Activated T-helper 9 cell treated with anti-CD3 and anti-CD28 coated beads, Interleukin-2, amount 50 U/mL, for 16 hours (primary cell): ENCODE data around the gene BUB3.

Experiments used
- DNase-seq: peaks from one replicate; pipeline ENCODE4 v3.0.0-alpha.2; 2020; ENCODE audit warnings: low read depth

The BUB3 gene, protein sequence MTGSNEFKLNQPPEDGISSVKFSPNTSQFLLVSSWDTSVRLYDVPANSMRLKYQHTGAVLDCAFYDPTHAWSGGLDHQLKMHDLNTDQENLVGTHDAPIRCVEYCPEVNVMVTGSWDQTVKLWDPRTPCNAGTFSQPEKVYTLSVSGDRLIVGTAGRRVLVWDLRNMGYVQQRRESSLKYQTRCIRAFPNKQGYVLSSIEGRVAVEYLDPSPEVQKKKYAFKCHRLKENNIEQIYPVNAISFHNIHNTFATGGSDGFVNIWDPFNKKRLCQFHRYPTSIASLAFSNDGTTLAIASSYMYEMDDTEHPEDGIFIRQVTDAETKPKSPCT

DNA sequence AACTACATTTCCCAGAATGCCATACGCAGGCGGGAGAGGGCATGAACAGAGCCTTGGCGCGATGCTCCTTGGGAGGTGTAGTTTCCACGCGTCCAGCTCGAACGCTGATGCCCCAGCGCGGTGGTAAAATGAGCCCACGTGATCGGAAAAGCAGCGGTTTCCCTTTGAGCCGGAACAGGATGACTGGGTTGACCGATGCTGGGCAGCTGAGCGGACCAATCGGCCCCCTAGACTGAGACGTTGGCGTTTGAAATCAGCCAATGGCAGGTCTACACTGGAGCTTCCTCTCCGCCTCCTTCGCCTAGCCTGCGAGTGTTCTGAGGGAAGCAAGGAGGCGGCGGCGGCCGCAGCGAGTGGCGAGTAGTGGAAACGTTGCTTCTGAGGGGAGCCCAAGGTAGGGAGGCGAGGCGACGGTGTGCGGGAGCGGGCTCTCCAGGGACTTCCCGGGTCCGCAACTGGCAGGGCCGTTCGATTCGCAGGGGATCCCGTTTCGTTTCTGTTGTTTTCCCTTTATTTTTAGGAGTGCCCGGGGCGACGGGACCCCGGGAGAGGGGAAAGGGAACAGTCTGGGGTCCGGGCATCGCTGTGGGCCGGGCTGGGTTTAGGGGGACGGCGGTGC is at the start of gene BUB3:
Gene BUB3 (plus strand): TSS at position 311 of the 619 bp plus-strand sequence. CDS start 516 bp downstream, outside the sequence.
- DNase-seq, result peak; percentile 91

DNA sequence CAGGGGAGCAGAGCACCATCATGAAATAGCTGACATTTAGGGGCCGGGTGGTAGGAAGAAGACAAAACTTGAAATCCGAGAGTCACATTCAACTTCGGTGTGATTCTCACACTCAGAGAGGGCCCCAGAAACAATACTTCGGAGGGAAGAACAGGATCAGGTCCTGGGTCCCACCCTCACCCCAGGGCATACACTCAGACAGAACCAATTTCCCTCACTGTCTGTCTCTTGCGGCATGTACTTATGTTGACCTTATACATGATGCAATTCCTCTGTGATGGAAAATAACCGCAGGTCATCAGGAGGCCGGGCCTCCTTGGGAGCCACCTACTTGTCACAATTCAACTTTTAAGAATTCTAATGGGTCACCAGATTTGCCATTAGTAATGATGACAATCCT is 44.7 kb upstream of the BUB3 start:
- no peak for DNase-seq

DNA sequence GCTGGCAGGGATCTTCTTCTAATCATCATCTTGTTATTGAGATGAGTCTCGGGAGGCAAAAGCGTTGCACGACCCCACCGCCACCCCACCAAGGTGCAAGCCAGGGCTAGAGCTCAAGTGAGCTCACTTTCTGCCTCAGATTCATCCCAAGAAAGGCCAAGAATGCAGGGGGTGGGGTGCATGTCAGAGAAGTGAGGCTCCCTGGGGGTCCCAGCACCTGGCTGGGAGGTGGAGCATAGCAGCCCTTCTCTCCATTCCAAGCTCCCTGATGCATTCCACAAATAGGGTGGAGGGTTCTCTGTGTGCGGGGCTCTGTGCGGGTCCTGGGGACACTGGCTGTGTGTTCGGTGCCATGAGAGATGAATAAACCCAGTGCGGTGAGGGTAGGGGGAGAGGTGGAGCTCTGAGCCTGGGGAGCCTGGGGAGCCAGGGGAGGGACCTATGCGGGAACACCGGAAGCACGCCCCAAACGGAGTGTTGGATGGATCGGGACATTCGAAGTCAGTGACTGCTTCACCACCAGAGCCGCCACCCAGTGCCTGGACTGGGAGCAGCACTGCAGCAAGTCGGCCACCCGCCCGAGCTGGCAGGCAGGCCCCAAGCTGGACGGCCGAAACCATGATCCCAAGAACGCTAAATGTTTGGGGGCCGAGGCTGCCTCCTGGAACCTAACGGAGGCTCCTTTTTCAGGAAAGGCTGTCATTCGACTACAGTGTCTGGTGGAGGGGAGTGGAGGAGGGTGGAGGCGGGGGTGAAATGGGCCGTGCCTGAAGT is 36.4 kb upstream of the BUB3 start:
- no peak for DNase-seq

DNA sequence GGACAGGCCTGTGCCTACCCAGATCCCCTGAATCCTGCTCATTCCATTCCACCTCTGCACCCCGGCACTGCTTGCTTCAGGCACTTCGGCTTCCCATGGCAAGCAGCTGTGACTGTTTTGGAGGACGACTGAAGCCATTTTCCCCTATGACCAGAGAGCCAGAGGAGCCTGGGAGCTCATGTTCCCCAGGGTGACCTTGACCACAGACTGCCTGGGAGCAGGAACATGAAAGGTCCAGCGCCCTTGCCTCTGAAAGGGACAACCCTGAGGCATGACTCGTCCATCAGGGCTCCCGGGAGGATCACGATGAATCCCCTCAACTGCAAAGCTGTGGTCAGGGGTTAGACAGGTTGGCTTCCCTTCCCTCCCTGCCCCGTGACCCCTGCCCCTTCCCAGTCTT is 35.1 kb upstream of the BUB3 start:
- DNase-seq, result no peak

DNA sequence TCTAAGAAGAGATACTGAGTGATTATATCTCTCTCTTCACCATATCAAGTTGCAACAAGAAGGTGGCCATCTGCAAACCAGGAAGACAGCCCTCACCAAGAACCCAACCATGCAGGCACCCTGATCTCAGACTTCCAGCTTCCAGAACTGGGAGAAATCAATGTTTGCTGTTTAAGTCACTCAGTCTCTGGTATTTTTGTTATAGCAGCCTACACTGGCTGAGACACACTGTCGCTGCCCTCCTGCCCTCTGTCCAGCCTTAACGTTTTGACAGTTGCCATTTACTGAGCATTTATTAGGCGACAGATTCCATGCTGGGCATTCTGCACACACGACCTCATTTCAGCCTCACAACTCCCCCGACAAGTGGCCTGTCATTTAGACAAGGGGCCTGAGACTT is 28.0 kb upstream of the BUB3 start:
- DNase-seq, result no peak

DNA sequence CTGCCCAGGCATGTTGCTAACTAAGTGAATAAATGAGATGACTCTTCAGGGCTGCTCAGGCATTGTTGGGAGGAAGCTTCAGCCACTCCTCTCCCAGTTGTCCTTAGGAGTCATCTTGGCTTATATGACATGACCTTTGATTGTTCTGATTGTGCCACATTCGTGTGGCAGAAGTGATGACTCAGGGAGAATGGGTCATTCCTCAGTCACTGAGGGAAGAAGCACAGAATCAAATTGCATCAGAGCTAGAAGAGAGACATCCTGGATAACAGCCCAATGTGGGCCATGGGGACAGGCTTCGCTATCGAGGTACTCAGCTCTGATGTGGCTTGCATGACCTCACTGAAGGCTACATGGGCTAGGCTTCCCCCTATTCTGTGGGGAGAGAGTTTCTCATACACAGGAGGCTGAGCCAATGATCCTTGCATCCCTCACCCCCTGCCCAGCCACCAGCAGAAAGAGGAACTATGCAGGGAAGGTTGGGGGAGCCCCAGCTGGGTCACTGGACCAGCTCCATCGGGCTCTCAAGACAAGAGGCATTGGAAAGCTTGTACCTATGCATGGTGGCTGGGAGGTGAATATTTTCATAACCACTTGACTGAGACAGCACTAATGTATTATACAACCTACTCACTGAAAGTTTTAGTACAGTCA is 24.5 kb upstream of the BUB3 start:
- no peak for DNase-seq

DNA sequence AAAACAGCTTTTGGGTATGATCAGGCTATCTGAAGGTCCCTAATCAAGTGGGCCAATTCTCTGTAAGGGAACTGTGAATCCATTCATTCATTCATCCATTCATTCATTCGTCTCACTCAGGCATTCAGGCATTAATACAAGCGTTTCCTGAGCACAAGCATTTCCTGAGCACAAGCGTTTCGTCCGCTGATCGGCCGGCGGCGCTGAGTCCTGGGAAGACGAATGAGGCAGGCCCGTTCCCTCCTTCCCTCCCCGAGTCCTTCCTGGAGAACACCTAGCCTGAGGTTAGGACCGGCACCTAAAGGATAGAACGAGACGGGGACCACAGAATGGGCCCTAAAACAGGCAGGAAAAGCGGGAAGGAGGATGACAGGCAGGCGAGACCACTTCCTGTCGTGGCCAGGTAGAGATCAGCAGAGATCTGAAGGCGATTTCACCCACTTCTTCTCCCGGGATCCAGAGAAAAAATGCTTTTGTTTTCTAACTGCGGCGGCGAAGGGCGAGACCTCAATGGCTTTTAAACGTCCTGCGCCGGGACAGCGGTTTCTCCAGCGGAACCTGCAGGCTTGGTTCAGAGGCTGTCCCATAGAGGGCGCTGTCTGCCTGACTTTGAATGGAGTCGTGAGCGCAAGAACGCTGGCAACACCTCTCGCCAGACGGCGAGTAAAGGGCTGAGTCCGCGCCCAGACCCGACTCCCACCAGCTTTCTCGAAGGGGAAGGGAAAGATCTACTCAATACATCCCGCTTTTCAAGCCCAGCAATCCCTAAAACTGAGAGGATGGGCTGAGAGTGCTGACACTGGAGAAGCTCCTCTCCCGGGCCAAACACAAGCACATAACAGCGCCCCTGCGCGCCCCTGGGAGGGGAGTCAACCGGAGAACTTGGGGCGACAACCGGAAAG is 21.4 kb upstream of the BUB3 start:
- DNase-seq, result peak; percentile 74

DNA sequence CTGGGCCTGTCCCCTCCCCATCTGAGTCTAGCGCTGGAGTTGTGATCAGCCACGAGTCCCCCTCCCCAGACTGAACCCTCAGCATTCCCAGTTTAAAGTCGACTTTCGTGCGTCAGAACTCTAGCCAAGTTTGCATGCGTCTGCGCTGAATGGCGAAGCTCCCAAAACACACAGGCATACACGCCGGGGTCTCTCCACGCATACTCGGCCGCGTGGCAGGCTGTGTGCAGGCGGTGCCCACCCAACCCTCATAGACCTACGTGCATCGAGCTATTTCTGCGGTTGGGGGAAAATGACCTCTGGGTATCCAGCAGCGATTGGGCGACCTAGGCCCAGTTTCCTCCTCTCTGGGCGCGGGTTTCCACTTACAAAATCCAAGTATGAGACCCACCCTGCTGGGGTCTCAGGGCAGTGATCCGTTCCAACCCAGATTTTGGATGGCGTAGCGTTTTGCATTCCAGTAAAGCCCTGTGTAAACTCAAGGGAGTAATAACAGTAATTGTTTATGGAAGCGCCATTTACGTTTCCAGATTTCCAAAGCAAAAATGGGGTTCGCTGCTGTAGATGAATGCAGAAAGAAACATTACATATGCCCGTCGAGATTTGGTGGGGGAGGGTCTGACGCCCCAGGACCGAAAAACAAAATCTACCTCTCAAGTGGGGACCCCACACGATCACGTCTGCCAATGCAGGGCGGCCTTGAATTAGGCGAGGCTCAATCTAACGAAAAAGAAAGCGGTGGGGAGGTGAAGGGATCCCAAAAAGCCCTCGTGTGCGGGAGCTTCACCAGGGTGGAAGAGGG is 20.5 kb upstream of the BUB3 start:
- no peak for DNase-seq

DNA sequence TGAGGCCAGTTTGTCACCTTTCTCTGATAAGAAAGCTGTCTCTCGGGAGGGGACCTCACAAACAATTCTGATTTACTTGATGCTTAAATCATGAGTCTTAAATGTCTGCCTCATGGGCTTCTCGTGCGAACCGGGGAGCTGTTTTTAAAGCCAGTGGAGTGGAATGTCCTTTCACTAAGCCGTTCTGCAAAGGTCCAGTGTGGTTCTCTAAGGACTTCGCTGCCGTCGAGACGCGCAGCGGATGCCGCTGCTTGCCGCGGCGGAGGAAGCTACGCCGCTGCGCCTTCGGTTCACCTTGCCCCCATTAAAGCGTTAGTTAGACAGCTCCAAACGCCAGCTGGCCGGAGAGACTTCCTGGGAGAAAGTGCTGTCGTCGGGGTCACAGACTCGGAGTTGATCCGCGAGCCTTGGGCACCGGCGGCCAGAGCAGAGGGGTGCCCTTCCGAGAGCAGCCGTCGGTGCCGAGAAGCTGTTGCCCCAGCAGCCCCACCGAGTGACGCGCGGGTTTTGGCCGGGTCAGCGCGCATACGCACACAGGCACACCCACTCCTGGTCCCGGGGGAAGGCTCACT is 19.8 kb upstream of the BUB3 start:
- no peak for DNase-seq

DNA sequence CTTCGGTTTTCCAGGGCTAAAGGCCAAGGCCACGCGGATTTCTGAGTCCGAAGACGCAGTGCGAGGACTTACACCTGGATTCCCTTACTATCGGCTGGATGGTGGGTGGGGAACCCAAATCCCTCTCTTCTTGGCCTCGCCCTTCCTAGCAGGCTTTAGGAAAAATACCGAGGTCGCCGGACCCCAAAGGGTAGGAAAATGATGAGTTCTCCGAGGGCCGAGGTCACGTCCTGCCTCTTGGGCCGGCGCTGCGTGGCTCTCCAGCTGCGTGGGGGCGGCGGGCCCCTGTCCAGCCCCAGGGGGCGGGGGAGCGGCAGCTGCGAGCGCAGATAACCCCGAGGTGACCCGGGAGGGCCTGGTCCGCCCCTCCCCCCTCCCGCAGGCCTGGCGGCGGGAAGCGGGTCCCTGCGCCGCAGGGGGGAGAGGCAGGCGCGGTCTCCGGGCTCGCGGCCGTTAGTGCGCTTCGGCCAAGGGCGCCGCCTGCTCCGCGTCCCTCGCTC is 19.2 kb upstream of the BUB3 start:
- DNase-seq, result no peak

DNA sequence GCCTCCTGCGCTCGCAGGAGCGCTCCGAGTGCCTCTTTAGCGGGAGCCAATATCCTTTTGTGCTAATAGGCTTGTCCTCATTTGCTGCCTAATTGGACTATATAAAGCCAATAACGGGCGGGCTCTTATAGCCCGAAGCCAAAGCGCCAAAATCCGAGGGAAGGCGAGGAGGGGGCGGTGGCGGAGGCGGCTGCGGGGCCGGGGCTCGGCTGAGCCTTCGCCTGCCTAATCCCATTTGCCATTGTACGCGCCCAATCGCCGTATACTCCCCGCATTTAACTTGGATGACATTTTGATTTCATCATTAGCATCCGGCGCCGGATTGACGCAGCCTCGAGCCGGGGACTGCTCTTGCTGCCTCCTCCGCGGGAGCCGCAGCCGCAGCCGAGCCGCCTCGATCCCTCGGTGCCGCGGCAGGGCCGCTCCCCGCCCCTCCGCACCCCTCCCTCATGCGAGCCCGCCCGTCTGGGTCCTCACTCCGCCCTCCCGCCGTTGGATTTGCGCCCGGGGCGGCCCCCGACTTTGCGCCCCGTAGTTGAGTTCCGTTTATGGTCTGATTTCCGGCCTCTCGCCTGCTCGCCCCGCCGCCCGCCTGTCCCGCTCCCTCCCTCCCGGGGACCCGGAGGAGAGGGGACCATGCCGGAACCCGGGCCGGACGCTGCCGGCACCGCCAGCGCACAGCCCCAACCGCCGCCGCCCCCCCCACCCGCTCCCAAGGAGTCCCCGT is 18.6 kb upstream of the BUB3 start, which contains the start of gene HMX3:
Gene HMX3 (plus strand): TSS at position 556 of the 727 bp plus-strand sequence. CDS start 81 bp downstream, at position 637.
- DNase-seq, result no peak

DNA sequence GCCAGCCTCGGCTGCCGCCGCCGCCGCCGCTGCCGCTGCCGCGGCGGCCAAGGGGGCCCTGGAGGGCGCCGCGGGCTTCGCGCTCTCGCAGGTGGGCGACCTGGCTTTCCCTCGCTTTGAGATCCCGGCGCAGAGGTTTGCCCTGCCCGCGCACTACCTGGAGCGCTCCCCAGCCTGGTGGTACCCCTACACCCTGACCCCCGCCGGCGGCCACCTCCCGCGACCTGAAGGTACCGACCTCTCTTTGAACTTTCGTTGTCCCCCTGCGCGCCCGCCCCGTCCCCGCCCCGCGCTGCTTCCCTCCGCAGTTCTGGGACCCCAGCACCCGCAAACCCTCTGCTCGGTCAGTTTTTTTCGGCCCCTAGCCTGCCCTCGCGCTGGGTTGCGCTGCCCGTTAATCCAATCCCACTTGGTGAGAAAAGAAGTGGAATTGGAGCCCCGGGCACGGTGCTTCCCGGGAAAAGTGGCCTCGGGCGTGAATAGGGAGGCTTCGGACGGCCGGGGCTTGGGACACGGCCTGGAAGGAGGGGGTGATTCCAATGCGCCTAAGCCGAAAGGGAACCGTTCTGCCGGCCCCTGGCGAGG is 17.9 kb upstream of the BUB3 start:
- no peak for DNase-seq

DNA sequence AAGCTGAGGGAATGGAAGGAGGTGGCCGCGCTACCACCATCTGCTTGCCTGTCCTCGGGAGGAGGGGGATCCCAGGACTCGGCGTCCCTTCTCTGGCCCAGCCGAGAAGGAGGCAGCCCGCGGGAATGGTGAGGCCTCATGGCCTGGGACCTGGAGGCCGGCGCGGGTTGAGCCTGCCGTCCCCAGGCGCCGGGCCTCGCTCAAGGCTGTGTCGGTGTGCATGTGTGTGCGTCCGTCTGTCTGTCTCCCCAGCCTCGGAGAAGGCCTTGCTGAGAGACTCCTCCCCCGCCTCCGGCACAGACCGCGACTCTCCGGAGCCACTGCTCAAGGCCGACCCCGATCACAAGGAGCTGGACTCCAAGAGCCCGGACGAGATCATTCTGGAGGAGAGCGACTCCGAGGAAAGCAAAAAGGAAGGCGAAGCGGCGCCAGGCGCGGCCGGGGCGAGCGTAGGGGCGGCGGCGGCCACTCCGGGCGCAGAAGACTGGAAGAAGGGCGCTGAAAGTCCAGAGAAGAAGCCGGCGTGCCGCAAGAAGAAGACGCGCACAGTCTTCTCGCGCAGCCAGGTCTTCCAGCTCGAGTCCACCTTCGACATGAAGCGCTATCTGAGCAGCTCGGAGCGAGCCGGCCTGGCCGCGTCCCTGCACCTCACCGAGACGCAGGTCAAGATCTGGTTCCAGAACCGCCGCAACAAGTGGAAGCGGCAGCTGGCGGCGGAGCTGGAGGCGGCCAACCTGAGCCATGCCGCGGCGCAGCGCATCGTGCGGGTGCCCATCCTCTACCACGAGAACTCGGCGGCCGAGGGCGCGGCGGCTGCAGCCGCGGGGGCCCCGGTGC is 17.2 kb upstream of the BUB3 start:
- no peak for DNase-seq

DNA sequence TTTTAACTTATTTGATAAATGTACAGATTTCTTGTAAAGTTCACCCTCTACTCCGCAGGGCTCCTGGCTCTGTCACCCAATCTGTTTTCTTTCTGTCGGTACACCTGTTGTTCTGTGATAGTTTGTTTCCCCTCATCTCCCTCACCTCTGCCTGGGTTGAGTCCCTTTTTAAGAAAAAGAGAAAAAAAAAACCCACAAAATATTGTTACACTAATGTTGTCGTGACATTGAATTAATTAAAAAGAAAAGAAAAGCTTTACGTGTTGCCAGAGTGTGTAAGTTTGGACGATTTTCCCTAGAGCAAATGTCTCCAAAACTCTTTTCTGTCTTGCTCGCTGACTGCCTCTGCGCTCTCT is 15.1 kb upstream of the BUB3 start:
- no peak for DNase-seq

DNA sequence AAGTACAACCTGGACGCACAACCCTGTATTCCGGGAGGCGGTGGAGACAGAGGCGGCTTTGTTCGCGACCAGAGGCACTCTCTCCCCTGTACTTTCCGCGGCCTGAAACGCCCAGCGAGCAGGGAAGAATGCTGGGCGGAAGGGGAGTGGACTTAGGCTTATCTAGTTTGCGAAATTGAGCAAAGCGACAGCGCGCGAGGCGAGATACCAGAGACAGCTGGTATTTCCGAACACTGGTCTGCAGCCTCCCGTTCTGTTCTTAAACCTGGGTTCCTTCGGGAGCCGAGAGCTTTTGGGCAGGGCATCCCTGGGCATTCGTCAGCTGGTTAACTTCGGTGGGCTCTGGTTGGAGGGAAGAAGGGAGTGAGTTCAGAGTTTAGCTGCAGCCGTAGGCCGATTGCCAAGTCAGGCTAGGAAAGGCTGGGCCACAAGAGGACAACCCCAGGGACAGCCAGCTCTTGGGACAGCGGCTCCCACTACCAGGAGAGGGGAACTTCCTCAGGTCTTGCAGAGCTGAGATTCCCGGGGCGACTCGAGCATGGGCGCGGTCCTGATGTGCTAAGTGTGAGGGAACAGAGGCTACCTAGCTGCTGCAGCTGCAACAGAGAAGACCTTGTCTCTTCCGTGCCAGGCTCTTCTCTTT is 14.6 kb upstream of the BUB3 start:
- DNase-seq, result no peak

DNA sequence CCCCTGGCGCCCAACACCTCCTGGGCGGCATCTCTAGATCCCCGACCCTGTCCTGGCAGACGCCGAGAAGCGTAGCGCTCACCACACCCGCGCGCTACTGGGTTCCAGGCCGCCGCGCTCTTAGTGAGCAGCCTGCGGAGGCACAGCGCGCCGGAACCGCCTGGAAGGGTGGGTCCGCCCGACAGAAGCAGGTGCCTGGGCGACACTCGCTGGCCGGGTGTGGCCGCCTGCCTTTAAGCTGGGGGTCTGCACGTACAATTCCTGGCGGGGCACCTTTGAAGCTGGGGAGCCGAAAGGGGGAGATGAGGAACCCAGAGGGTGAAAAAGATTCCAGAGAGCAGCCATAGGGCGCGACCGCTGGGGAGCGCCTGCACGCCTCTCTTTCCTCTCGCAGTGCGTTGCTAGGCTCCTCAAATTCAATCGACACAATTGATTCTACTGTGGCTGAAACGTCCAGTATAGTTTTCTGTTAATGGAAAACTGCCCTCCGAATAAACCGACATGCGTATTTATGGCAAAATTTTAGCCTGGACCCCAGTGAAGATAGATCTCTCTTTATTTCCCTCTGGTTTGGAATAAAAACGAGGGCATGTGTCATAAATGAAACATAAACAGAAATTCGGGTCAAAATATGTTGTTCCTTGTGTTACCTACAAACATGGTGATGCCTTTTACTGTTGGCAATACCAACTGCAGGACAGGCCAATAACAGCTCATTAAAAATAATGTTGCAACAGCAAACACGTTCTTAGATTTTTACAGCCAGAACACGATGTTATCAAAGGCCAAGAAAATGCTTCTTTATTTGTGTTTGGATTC is 13.8 kb upstream of the BUB3 start:
- DNase-seq, result no peak

DNA sequence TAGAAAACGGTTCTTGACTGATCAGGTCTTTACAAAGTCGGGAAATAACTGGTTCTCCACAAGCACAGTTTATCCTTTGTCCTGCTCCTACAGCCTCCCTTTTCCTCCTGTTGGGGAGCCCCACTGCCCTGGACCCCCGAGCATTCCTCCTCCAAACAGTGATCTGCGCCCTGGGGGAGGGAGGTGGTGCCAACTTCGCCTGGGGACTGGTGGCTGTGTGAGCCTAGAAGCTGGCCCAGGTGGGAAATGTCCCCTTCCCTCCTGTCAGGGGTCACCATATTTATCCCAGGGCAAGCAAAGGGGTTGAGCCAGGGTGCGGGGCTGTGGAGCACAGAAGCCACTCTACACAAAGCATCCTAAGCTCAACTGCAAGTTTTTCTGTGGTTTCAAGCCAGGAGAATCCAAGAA is 13.2 kb upstream of the BUB3 start:
- DNase-seq, result no peak
